HCT116 (cell line): ENCODE measurements around the gene RBFOX2. TPM values are rescaled to one million over a fixed set of nuclear protein-coding genes. Genes with fewer than 3 reads are reported as not detected.

Experiments
- ATAC-seq: fragments of 200-7000 bp; cut with Tn5 transposase; 2 replicates; pipeline ENCODE4 v1.9.1; 2020; ENCODE audit warnings: mild to moderate bottlenecking, moderate library complexity
- BruUV-seq: library from RNA; stranded (reverse); fragments of 400-500 nt; replicated peaks from 2 replicates; lab custom pipeline; 2021; lab: Mats Ljungman, UMichigan
- CTCF ChIA-PET: fragments of 300-600 bp; sonication (Branson Sonifier 250); formaldehyde crosslinking; loops from one replicate; lab custom pipeline; 2021; ENCODE audit warnings: antibody characterized with exemption; lab: Charles Lee
- POLR2A ChIA-PET: fragments of 300-600, 350-600 bp; sonication (Branson Sonifier 250); formaldehyde crosslinking; loops from one replicate; lab custom pipeline; 2021; ENCODE audit warnings: antibody characterized with exemption; lab: Charles Lee
- RAD21 ChIA-PET, 2 experiments: fragments of 300-600 bp; sonication (Branson Sonifier 250); formaldehyde crosslinking; loops; one replicate each; lab custom pipeline; 2023; ENCODE audit warnings: low total read pairs in 2 of 2; ENCODE audit not compliant: uncharacterized antibody in 2 of 2, unreplicated experiment in 2 of 2, low non-redundant PET in 1 of 2; lab: Charles Lee
- DNase-seq: peaks from one replicate; pipeline ENCODE4 v3.0.0-alpha.2; 2010; ENCODE audit warnings: low read depth, low spot score
- H2AFZ ChIP-seq: fragments of 200-600 bp; shearing (Covaris generic), sonication (generic); 2 replicates; pipeline ENCODE4 v1.6.1; 2017; ENCODE audit warnings: low read depth, mixed run types, mixed read lengths, antibody characterized with exemption, low read length; ENCODE audit not compliant: poor library complexity, severe bottlenecking
- H3K27ac ChIP-seq: 2 replicates; pipeline ENCODE4 v1.5.1; 2012; ENCODE audit warnings: low read depth, low read length
- H3K27me3 ChIP-seq: fragments of 200-600 bp; sonication (generic); 2 replicates; pipeline ENCODE4 v1.6.1; 2016; ENCODE audit warnings: mixed run types, low read length, mixed read lengths; ENCODE audit not compliant: insufficient read depth
- H3K36me3 ChIP-seq, 2 experiments: fragments of 200-500 bp in 1 of 2; fragments of 200-600 bp in 1 of 2; sonication (Bioruptor generic) in 1 of 2; sonication (generic) in 1 of 2; 2 replicates each; pipeline versions ENCODE4 v1.5.1 to v1.6.1; 2014 to 2016; ENCODE audit warnings: low read length in 2 of 2, inconsistent platforms in 1 of 2, mixed read lengths in 1 of 2, mixed run types in 1 of 2; ENCODE audit not compliant: insufficient read depth in 2 of 2, control insufficient read depth in 1 of 2
- H3K4me1 ChIP-seq, 2 experiments: fragments of 200-600 bp in 1 of 2; sonication (generic) in 1 of 2; 2 replicates each; pipeline versions ENCODE4 v1.5.1 to v1.6.1; 2012 to 2017; ENCODE audit warnings: low read length in 2 of 2, inconsistent platforms in 1 of 2, mild to moderate bottlenecking in 1 of 2, mixed read lengths in 1 of 2, mixed run types in 1 of 2, moderate library complexity in 1 of 2; ENCODE audit not compliant: insufficient read depth in 2 of 2, control insufficient read depth in 1 of 2
- H3K4me2 ChIP-seq: fragments of 200-600 bp; sonication (generic); 2 replicates; pipeline ENCODE4 v1.6.1; 2017; ENCODE audit warnings: mixed run types, low read length, mixed read lengths
- H3K4me3 ChIP-seq, 2 experiments: fragments of 200-600 bp in 1 of 2; sonication (generic) in 1 of 2; replicated peaks in 1 of 2; 2 replicates each; pipeline ENCODE4 v1.5.1; 2011 to 2016; ENCODE audit warnings: low read length in 2 of 2, control low read depth in 1 of 2, low read depth in 1 of 2, mild to moderate bottlenecking in 1 of 2, mixed read lengths in 1 of 2, mixed run types in 1 of 2
- H3K79me2 ChIP-seq: fragments of 200-600 bp; sonication (generic); 2 replicates; pipeline ENCODE4 v1.6.1; 2017; ENCODE audit warnings: mild to moderate bottlenecking, mixed run types, low read length, moderate library complexity, mixed read lengths; ENCODE audit not compliant: insufficient read depth
- H3K9ac ChIP-seq: fragments of 200-600 bp; sonication (generic); 2 replicates; pipeline ENCODE4 v1.6.1; 2016; ENCODE audit warnings: low read length, mixed read lengths
- H3K9me2 ChIP-seq: fragments of 200-600 bp; sonication (generic), shearing (Covaris generic); 2 replicates; pipeline ENCODE4 v1.6.1; 2017; ENCODE audit warnings: mixed run types, mild to moderate bottlenecking, moderate library complexity; ENCODE audit not compliant: insufficient read depth
- H3K9me3 ChIP-seq, 2 experiments: fragments of 200-500 bp in 1 of 2; fragments of 200-600 bp in 1 of 2; sonication (Bioruptor generic) in 1 of 2; sonication (generic) in 1 of 2; 2 replicates each; pipeline ENCODE4 v1.6.1; 2014 to 2017; ENCODE audit warnings: low read length in 2 of 2, mixed read lengths in 2 of 2, inconsistent platforms in 1 of 2, low read depth in 1 of 2, mild to moderate bottlenecking in 1 of 2, mixed run types in 1 of 2, moderate library complexity in 1 of 2; ENCODE audit not compliant: control insufficient read depth in 1 of 2, insufficient read depth in 1 of 2
- H4K20me1 ChIP-seq: fragments of 200-600 bp; sonication (generic), shearing (Covaris generic); 2 replicates; pipeline ENCODE4 v1.6.1; 2017; ENCODE audit warnings: mixed run types, mild to moderate bottlenecking, moderate library complexity; ENCODE audit not compliant: insufficient read depth
- ATF3 ChIP-seq: IDR thresholded peaks from 2 replicates; pipeline ENCODE4 v1.6.1; 2012
- CEBPB ChIP-seq: IDR thresholded peaks from 2 replicates; pipeline ENCODE4 v1.6.1; 2012; ENCODE audit warnings: low read depth
- CTCF ChIP-seq, 3 experiments: fragments of 200-600 bp in 1 of 3; sonication (generic) in 1 of 3; IDR thresholded peaks in 2 of 3; conservative IDR thresholded peaks in 1 of 3; 2 replicates each; pipeline ENCODE4 v1.5.1; 2012 to 2017; ENCODE audit warnings: low read depth in 2 of 3, low read length in 2 of 3, antibody characterized with exemption in 1 of 3, borderline replicate concordance in 1 of 3, control low read depth in 1 of 3, mild to moderate bottlenecking in 1 of 3, mixed read lengths in 1 of 3, mixed run types in 1 of 3, moderate library complexity in 1 of 3; ENCODE audit not compliant: insufficient read depth in 1 of 3
- EGR1 ChIP-seq: IDR thresholded peaks from 2 replicates; pipeline ENCODE4 v1.6.1; 2012; ENCODE audit warnings: low read depth
- ELF1 ChIP-seq: IDR thresholded peaks from 2 replicates; pipeline ENCODE4 v1.6.1; 2012; ENCODE audit warnings: low read depth, borderline replicate concordance
- EZH2 ChIP-seq: fragments of 200-600 bp; sonication (generic); IDR thresholded peaks from 2 replicates; pipeline ENCODE4 v1.6.1; 2017; ENCODE audit warnings: antibody characterized with exemption, mixed run types
- EZH2phosphoT487 ChIP-seq: fragments of 200-600 bp; IDR thresholded peaks from 2 replicates; pipeline ENCODE4 v1.6.1; 2018; ENCODE audit warnings: antibody characterized with exemption, borderline replicate concordance
- JUND ChIP-seq: IDR thresholded peaks from 2 replicates; pipeline ENCODE4 v1.6.1; 2012
- POLR2A ChIP-seq: IDR thresholded peaks from 2 replicates; pipeline ENCODE4 v1.7.0; 2011; ENCODE audit warnings: borderline replicate concordance; ENCODE audit not compliant: insufficient read depth, insufficient read length; ENCODE audit errors: extremely low read depth
- POLR2AphosphoS5 ChIP-seq: IDR thresholded peaks from 2 replicates; pipeline ENCODE4 v1.6.1; 2011; ENCODE audit warnings: mild to moderate bottlenecking, low read depth, low read length, moderate library complexity
- RAD21 ChIP-seq: IDR thresholded peaks from 2 replicates; pipeline ENCODE4 v1.6.1; 2012; ENCODE audit warnings: low read depth, mild to moderate bottlenecking
- REST ChIP-seq: IDR thresholded peaks from 2 replicates; pipeline ENCODE4 v1.6.1; 2012; ENCODE audit warnings: low read depth
- SIN3A ChIP-seq: IDR thresholded peaks from 2 replicates; pipeline ENCODE4 v1.6.1; 2012; ENCODE audit warnings: low read depth
- SRF ChIP-seq: IDR thresholded peaks from 2 replicates; pipeline ENCODE4 v1.6.1; 2012; ENCODE audit warnings: low read depth
- TCF7L2 ChIP-seq: IDR thresholded peaks from 2 replicates; pipeline ENCODE4 v1.7.0; 2011; ENCODE audit warnings: borderline replicate concordance, inconsistent platforms; ENCODE audit not compliant: insufficient read depth, insufficient read length; ENCODE audit errors: extremely low read depth
- ZBTB33 ChIP-seq: IDR thresholded peaks from 2 replicates; pipeline ENCODE4 v1.6.1; 2011; ENCODE audit warnings: mild to moderate bottlenecking, low read length, moderate library complexity; ENCODE audit not compliant: insufficient replicate concordance; ENCODE audit errors: extremely low read depth
- ZFX ChIP-seq: fragments of 450-650 bp; IDR thresholded peaks from 2 replicates; pipeline ENCODE4 v1.6.1; 2017
- intact Hi-C: fragments of 100-400 bp; cut with micrococcal nuclease; formaldehyde crosslinking; loops from 2 replicates; pipeline ENCODE4 v1.10.0; 2022
- total RNA-seq: library from RNA; stranded (reverse); gene quantifications from one replicate; pipeline ENCODE4 v1.2.1, GENCODE V29; 2021; ENCODE audit not compliant: unreplicated experiment

Gene RBFOX2
- total RNA-seq, 1 experiment from 2014 or later: 83.9 TPM

DNA sequence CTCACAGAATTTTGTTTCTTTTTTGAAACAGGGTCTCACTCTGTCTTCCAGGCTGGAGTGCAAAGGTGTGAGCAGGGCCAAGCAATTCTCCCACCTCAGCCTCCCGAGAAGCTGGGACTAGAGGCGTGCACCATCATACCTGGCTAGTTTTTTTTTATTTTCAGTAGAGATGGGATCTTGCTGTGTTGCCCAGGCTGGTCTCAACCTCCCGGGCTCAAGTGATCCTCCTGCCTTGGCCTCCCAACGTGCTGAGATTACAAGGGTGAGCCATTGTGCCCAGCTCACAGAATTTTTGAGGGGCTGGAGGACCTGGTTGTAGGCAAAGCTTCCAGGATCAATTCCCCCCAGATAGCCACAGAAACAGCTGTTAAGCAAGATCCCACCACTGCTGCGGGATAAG is 47.1 kb upstream of the RBFOX2 start:
- CTCF ChIA-PET: interaction anchor here (6.0 kb wide), 1 partner anchor 10 kb away, joined by 55 read pairs; no protein-coding TSS in a partner anchor
- POLR2A ChIA-PET: no interaction called here
- intact Hi-C loops: no loop called here
- DNase-seq (no peak), ATAC-seq (no peak)
- no peaks in the 10 kb centered on the region for H3K9me3 ChIP-seq
- peaks cover 0 to 5% of the 10 kb centered on the region in 2 experiments; a peak in 1 of 4 replicates for H3K4me1 ChIP-seq
- H3K36me3 ChIP-seq: no peaks in the 10 kb centered on the region
- H2AFZ ChIP-seq: no peak overlapping the region
- TF ChIP-seq CEBPB (no peak), ZBTB33 (no peak), SRF (no peak), REST (no peak), EZH2 (no peak), CTCF (IDR thresholded peaks at IDR 0.05 in 2 of 3, conservative IDR thresholded peaks at IDR 0.05 in 1 of 3; ENCODE audit: borderline replicate concordance in 1 of 3, insufficient read depth in 1 of 3, low read depth in 2 of 3, low read length in 2 of 3) (no peak), EZH2phosphoT487 (no peak), POLR2AphosphoS5 (no peak), RAD21 (no peak), ELF1 (no peak), JUND (no peak), TCF7L2 (no peak), ZFX (no peak), EGR1 (no peak), POLR2A (no peak), ATF3 (no peak), SIN3A (no peak)
- H3K4me2 ChIP-seq: no peak overlapping the region
- no peaks in the 10 kb centered on the region for H3K9me2 ChIP-seq
- RAD21 ChIA-PET: no interaction called here
- no peak overlapping the region for H3K4me3 ChIP-seq
- no peaks in the 10 kb centered on the region for H3K27me3 ChIP-seq
- H3K9ac ChIP-seq: no peak overlapping the region
- no peak overlapping the region for H3K27ac ChIP-seq
- no peaks in the 10 kb centered on the region for H4K20me1 ChIP-seq
- BruUV-seq: no TSS peak
- H3K79me2 ChIP-seq: no peaks in the 10 kb centered on the region
